Measurements from ENCODE around the gene SEC61B.
A peak's percentile ranks its signal among the peaks of the same experiment; 100 is the strongest.

SEC61B gene

GRCh38 chr9:99253772-99254431 is 31.8 kb downstream of the SEC61B start:
- DNase-seq (ENCODE audit: low read depth in 1 of 2, low spot score in 1 of 2) = no peak
- TF ChIP-seq JUND (IDR thresholded peaks at IDR 0.05; ENCODE audit: low read depth) = no peak

GRCh38 chr9:99255651-99256050 is 33.6 kb downstream of the SEC61B start:
- in situ Hi-C loops (cut with HindIII; ENCODE audit: low pct_unique_long_range_greater_than_20kb, low sequenced_read_pairs) = no loop called here
- DNase-seq (ENCODE audit: low read depth in 1 of 2, low spot score in 1 of 2) = no peak
- no peak for TF ChIP-seq JUND (IDR thresholded peaks at IDR 0.05; ENCODE audit: low read depth)

More at GRCh38 chr9:99253772-99254431, 31.8 kb downstream of the SEC61B start:
- in situ Hi-C loops (cut with HindIII; ENCODE audit: low pct_unique_long_range_greater_than_20kb, low sequenced_read_pairs) = no loop called here

DNA sequence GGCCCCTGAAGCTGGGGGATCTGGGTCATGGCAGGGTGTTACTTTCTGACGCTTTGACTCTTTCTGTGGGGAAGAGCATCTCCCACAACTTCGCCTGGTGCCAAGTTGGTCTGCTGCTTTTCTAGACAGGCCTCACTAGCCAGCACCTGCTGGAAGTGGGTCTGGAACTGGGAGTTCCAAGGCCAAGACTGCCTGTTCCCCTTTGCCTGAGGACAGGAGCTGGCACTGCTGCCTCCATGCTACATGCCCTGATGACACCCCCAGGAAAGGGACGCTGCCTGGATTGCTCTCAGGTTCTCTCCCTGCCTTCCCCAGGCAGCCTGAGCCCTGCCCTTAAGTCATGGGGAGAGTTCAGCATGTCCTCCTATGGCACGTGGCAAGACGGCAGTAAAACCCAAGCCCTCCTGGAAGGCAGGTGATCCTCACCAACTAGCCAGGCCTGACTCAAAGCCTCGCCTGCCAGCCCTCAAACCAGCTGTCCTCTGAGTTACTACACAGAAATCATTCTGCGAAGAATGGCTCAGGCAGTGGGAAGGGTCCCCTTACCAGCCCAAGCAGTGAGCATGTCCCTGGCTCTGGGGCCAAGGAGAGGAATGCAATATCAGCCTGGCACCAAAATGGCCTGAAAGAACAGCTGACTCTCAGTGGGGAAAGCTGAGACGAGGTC is 35.8 kb downstream of the SEC61B start:
- in situ Hi-C loops (cut with HindIII; ENCODE audit: low pct_unique_long_range_greater_than_20kb, low sequenced_read_pairs) = no loop called here
- no peak for DNase-seq (ENCODE audit: low read depth in 1 of 2, low spot score in 1 of 2)
- no peak for TF ChIP-seq JUND (IDR thresholded peaks at IDR 0.05; ENCODE audit: low read depth)

- no peak for TF ChIP-seq JUND (IDR thresholded peaks at IDR 0.05; ENCODE audit: low read depth)
- DNase-seq (ENCODE audit: low read depth in 1 of 2, low spot score in 1 of 2) = no peak
- in situ Hi-C loops (cut with HindIII; ENCODE audit: low pct_unique_long_range_greater_than_20kb, low sequenced_read_pairs) = no loop called here
These were observed 37.3 kb downstream of the SEC61B start for GRCh38 chr9:99259231-99259918.

GRCh38 chr9:99261923-99262322 is 39.8 kb downstream of the SEC61B start:
- no peak for TF ChIP-seq JUND (IDR thresholded peaks at IDR 0.05; ENCODE audit: low read depth)
- DNase-seq (ENCODE audit: low read depth in 1 of 2, low spot score in 1 of 2) = no peak
- in situ Hi-C loops (cut with HindIII; ENCODE audit: low pct_unique_long_range_greater_than_20kb, low sequenced_read_pairs) = no loop called here

- in situ Hi-C loops (cut with HindIII; ENCODE audit: low pct_unique_long_range_greater_than_20kb, low sequenced_read_pairs) = no loop called here
These were observed 40.9 kb downstream of the SEC61B start for GRCh38 chr9:99262949-99263418.

GRCh38 chr9:99264070-99264680 is 42.1 kb downstream of the SEC61B start:
- TF ChIP-seq JUND (IDR thresholded peaks at IDR 0.05; ENCODE audit: low read depth) = no peak
- DNase-seq (ENCODE audit: low read depth in 1 of 2, low spot score in 1 of 2) = no peak
- in situ Hi-C loops (cut with HindIII; ENCODE audit: low pct_unique_long_range_greater_than_20kb, low sequenced_read_pairs) = no loop called here

More at GRCh38 chr9:99262949-99263418, 40.9 kb downstream of the SEC61B start:
- TF ChIP-seq JUND (IDR thresholded peaks at IDR 0.05; ENCODE audit: low read depth) = no peak
- DNase-seq (ENCODE audit: low read depth in 1 of 2, low spot score in 1 of 2) = no peak

DNA sequence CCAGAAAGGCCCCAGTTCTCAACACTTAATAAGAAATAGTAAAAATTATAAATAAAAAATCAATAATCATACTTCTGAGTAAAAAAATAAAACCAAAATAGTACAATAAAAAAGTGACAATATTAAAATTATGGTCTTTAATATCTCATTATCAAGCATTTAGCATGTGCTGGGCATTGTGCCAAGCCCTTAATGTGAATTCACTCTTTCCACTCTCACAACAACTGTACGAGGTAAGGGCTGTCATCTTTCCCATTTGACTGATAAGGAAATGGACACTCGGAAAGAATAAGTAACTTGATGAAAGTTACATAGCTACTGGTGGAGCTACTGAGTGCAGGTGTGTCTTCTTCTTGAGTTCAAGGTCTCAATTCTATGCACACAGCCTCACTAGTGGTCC is 43.6 kb downstream of the SEC61B start:
- in situ Hi-C loops (cut with HindIII; ENCODE audit: low pct_unique_long_range_greater_than_20kb, low sequenced_read_pairs) = no loop called here
- no peak for DNase-seq (ENCODE audit: low read depth in 1 of 2, low spot score in 1 of 2)
- TF ChIP-seq JUND (IDR thresholded peaks at IDR 0.05; ENCODE audit: low read depth) = no peak

GRCh38 chr9:99266255-99267023 is 44.4 kb downstream of the SEC61B start:
- TF ChIP-seq JUND (IDR thresholded peaks at IDR 0.05; ENCODE audit: low read depth) = no peak
- DNase-seq (ENCODE audit: low read depth in 1 of 2, low spot score in 1 of 2) = peak in 1 of 2 experiments; percentile 59
- in situ Hi-C loops (cut with HindIII; ENCODE audit: low pct_unique_long_range_greater_than_20kb, low sequenced_read_pairs) = no loop called here

- TF ChIP-seq JUND (IDR thresholded peaks at IDR 0.05; ENCODE audit: low read depth) = no peak
- DNase-seq (ENCODE audit: low read depth in 1 of 2, low spot score in 1 of 2) = no peak
- in situ Hi-C loops (cut with HindIII; ENCODE audit: low pct_unique_long_range_greater_than_20kb, low sequenced_read_pairs) = no loop called here
These were observed 47.3 kb downstream of the SEC61B start for GRCh38 chr9:99269416-99269815.

- no peak for TF ChIP-seq JUND (IDR thresholded peaks at IDR 0.05; ENCODE audit: low read depth)
- in situ Hi-C loops (cut with HindIII; ENCODE audit: low pct_unique_long_range_greater_than_20kb, low sequenced_read_pairs) = no loop called here
- no peak for DNase-seq (ENCODE audit: low read depth in 1 of 2, low spot score in 1 of 2)
These were observed 48.4 kb downstream of the SEC61B start for GRCh38 chr9:99270491-99270890.

DNA sequence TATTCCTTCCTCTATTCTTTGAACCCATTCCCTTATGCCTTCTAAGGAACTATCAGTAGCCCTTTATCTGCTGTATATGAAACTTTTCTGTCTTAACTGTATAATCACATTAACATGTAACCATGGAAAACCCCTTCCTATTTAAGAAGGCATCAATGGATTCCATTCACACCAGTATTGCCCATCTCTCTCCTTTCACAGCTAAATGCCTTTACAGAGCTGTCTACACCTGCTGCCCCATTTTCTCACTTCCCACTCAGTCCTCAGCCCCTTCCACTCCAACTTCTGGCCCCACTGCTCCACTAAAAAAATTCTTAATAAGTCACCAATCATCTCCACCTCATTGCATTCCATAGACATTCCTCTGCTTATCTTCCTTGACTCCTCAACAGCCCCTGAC is 50.8 kb downstream of the SEC61B start:
- no peak for TF ChIP-seq JUND (IDR thresholded peaks at IDR 0.05; ENCODE audit: low read depth)
- in situ Hi-C loops (cut with HindIII; ENCODE audit: low pct_unique_long_range_greater_than_20kb, low sequenced_read_pairs) = no loop called here
- DNase-seq (ENCODE audit: low read depth in 1 of 2, low spot score in 1 of 2) = no peak
